GM18511 (cell line): ENCODE results near the gene SYNGR3.
"Not testable (repeated sequence)": the region's sequence is repeated elsewhere in the genome, so short reads cannot be mapped to it uniquely, and the experiment has no call there.

Experiments
- ATAC-seq: cut with Tn5 transposase; IDR thresholded peaks from one replicate; pipeline ENCODE4 v1.9.1; 2021; ENCODE audit warnings: mild to moderate bottlenecking, moderate library complexity; ENCODE audit not compliant: unreplicated experiment

Gene SYNGR3

GRCh38 chr16:1989209-1990100 lies at the start of gene SYNGR3:
SYNGR3 (plus strand) TSS chr16:1989970; CDS start chr16:1990103, 133 bp downstream.
- ATAC-seq: no peak

- no peak for ATAC-seq
Measured at GRCh38 chr16:1940273-1941161, 49.3 kb upstream of the SYNGR3 start.

- ATAC-seq: no peak
Measured at GRCh38 chr16:1941162-1942046, 48.4 kb upstream of the SYNGR3 start.

GRCh38 chr16:1942047-1942809 lies 47.5 kb upstream of the SYNGR3 start:
- no peak for ATAC-seq

GRCh38 chr16:1942810-1943726 lies 46.7 kb upstream of the SYNGR3 start, which contains the start of gene MSRB1:
MSRB1 (minus strand) TSS chr16:1943199; CDS start chr16:1943156, 43 bp downstream.
- ATAC-seq: peak; percentile 93

- no peak for ATAC-seq
Measured at GRCh38 chr16:1944612-1945199, 45.1 kb upstream of the SYNGR3 start.

- ATAC-seq: no peak
Measured at GRCh38 chr16:1945559-1946391, 44.0 kb upstream of the SYNGR3 start.

GRCh38 chr16:1946495-1947368 lies 43.0 kb upstream of the SYNGR3 start:
- ATAC-seq: no peak

GRCh38 chr16:1947369-1947670 lies 42.5 kb upstream of the SYNGR3 start:
- ATAC-seq: no peak

- ATAC-seq: no peak
Measured at GRCh38 chr16:1949507-1949906, 40.3 kb upstream of the SYNGR3 start.

GRCh38 chr16:1950047-1950446 lies 39.7 kb upstream of the SYNGR3 start:
- ATAC-seq: no peak

- no peak for ATAC-seq
Measured at GRCh38 chr16:1950559-1950958, 39.2 kb upstream of the SYNGR3 start.

GRCh38 chr16:1953734-1954133 lies 36.0 kb upstream of the SYNGR3 start:
- ATAC-seq: no peak

- not testable (repeated sequence) for ATAC-seq
Measured at GRCh38 chr16:1957434-1958142, 32.2 kb upstream of the SYNGR3 start.

GRCh38 chr16:1958143-1958491 lies 31.7 kb upstream of the SYNGR3 start:
- ATAC-seq: not testable (repeated sequence)

GRCh38 chr16:1958715-1959268 lies 31.0 kb upstream of the SYNGR3 start:
- no peak for ATAC-seq
